B cell (primary cell): Measurements from ENCODE around the gene FHIT.

ENCODE experiments used
- CTCF ChIP-seq: fragments of 200-600 bp; IDR thresholded peaks from one replicate; pipeline ENCODE4 v1.8.0; 2022; ENCODE audit warnings: antibody characterized with exemption, mild to moderate bottlenecking
- EZH2 ChIP-seq: IDR thresholded peaks from 2 replicates; pipeline ENCODE4 v1.6.1; 2012; ENCODE audit warnings: borderline replicate concordance, low read depth, mild to moderate bottlenecking, moderate library complexity, low read length; ENCODE audit not compliant: insufficient read depth, poor library complexity, severe bottlenecking

GRCh38 chr3:59857589-59858346 lies 1393.5 kb downstream of the FHIT start:
- TF ChIP-seq CTCF = peak; percentile 93
- no peak for TF ChIP-seq EZH2
